ENCODE results near the gene ALAD.
"Not testable (repeated sequence)": the region's sequence is repeated elsewhere in the genome, so short reads cannot be mapped to it uniquely, and the experiment has no call there.

ALAD gene

GRCh38 chr9:113372059-113372458 is 29.0 kb downstream of the ALAD start:
- no peak for DNase-seq

DNA sequence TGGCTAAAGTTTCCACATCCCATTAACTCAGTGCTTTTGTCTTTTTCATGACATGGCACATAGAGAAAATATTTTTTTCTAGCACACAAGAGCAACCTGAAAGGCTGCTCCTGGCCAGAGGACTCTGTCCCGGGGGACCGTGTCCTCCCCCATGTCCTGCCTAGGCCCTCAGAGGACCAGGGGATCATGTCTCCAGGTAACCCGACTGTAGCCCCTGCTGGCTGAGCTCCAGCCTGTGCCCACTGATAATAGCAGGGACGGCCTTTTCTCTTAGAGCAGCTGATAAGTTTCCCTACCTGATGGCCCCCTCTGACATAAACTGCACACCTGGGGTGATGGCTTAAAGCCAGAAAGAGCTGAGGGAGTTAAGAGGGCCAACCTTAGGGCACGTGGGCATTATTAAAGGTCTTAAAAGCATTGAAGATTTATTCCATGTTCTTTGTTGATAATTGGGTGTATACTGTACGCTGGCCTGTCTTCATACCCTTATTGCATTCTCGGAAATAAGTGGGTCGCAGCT is 30.2 kb downstream of the ALAD start:
- no peak for DNase-seq

GRCh38 chr9:113369855-113370140 is 31.3 kb downstream of the ALAD start:
- DNase-seq: no peak

GRCh38 chr9:113368982-113369854 is 31.9 kb downstream of the ALAD start:
- DNase-seq: no peak

DNA sequence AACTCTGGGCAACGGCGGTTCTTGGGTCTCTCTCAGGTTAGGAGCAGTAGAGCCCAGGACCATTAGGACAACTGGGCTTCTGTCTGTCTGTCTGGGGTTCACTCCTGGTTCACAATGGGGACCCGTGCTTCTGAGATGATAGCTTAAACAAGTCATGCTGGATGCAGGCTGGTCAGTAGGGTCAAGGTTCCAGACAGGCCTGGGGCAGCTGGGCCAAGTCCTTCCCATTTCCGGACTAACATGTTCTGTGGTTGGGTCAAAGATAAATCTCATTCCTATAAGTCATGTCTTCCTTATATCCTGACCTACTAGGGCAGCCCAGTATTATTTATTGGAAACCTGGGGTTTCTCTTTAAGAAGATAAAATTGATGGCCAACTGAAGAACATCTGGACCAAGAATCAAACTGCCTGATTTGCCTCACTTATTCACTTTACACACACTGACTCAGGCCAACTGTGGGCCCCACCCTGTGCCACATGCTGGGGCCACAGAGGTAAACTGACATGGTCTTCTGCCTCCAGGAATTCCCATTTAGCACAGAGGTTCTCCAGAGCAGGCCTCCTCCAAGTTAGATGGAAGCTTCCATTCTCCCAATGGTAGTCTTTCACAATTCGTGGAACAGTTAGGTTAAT is 32.6 kb downstream of the ALAD start:
- no peak for DNase-seq

DNA sequence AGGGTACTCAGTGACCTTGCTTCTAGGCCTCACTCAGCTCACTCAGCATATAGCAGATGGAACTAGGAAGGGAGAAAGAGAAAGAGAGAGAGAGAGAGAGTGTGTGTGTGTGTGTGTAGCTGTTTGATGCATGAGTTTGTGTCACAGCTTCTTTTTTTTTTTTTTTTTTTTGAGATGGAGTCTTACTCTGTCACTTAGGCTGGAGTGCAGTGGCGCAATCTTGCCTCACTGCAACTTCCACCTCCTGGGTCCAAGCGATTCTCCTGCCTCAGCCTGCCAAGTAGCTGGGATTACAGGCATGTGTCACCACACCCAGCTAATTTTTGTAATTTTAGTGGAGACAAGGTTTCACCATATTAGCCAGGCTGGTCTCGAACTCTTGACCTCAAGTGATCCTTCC is 35.4 kb downstream of the ALAD start:
- DNase-seq: not testable (repeated sequence)

DNA sequence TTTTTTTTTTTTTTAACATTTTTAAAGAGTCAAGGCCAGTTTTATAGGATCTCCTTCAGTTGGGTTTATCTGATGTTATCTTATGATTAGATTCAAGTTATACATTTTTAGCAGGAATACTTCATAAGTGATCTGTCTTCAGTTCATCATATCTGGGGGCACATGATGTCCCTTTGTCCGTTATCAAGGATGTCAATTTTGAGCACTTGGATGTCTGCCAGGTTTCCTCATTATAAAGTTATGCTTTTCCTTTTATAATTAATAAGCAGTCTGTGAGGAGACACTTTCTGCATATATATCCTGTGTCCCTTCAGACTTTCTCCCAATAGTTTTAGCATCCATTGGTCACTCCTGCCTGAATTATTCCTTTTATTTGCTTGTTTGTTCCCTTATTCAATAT is 36.1 kb downstream of the ALAD start:
- DNase-seq: no peak

GRCh38 chr9:113363336-113363735 is 37.7 kb downstream of the ALAD start:
- no peak for DNase-seq

- DNase-seq: no peak
These were observed 39.6 kb downstream of the ALAD start for GRCh38 chr9:113361304-113362018.

GRCh38 chr9:113360242-113360842 is 40.7 kb downstream of the ALAD start:
- no peak for DNase-seq

DNA sequence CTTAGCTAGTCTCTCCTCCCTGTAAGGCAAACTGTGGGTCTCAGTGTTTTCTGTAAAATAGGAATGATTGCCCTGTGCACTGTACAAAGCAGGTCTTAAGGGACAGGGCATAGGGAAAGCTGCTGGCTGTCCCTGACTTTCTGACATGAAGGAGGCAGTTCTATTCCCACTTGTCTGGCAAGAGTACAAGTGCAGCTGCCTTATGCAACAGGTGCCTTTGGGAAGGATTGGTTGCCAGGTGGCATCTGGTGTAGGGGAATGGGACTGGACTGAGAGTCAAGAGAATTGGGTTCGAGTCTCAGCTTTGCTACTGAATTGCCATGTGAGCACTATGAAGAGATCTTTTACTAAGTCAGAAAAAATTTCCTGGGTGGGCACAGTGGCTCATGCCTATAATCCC is 41.7 kb downstream of the ALAD start:
- no peak for DNase-seq

DNA sequence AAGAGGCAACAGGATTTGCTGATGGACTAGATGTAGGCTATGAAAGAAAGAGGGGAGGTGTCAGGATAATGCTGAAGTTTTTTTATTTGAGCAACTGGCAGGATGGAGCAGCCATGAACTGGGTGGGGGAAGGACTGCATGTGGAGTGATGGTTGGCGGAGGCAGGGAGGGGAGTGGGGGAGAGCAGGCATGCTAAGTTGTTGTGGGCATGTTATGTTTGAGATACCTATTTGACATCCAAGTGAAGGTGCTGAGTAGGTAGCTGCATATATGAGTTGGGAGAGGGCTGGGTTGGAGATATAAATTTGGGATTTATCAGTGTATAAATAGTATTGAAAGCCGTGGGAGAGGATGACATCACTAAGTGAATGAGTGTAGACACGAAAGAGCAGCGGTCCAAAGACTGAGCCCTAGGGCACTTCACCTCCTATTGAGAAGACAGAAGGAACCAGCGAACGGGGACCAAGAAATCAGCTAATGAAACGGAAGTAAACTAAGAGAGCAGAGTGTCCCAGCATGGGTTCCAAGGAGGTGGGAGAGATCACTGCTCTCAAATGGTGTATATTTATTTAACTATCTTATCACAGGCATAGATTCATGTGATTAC is 44.3 kb downstream of the ALAD start:
- DNase-seq: no peak

GRCh38 chr9:113355040-113355596 is 46.0 kb downstream of the ALAD start:
- no peak for DNase-seq

DNA sequence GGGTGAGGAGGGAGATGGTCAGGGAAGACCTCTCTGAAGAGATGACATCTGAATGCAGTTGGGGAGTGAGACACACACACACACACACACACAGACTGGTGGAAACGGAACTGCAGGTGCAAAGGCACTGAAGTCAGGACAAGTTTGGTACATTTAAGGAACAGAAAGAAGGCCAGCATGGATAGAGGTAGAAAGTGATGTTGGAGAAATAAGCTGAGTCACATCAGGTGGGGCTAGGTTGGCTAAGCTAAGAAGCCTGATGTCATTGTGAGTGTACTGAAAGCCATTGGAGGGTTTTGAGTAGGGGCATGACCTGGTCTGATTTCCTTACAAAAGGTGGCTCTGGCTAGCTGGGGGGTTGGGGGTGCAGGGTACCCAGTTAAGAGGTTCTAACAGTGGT is 48.7 kb downstream of the ALAD start:
- DNase-seq: no peak

GRCh38 chr9:113352006-113352405 is 49.1 kb downstream of the ALAD start:
- DNase-seq: no peak

- DNase-seq: no peak
These were observed 50.1 kb downstream of the ALAD start for GRCh38 chr9:113350937-113351336.

DNA sequence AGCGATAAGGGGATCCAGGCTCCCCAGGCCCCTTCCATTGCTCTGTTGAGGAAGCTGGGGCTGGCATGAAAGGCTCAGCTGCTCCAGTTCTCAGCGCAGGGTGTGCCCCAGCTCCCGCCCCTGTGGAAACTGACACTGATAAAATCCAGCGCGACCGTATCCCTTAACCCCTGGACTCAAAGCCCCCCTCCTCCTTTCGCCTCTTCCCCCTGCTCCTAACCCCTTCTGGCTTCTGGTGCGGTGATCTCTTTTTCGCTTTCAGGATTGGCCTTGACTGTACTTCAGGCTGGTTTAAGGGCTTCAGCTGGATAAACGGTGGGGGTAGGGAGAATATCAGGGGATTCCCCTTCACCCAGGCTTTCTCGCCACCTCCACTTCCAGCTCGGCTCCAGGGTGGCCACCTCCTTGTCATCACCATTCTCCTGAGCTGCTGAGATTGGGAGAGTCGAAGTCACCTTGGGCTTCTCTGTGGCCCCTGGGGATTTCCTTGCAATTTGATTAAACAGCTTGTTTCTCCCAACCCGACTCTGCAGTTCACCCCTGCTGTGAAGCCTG is 50.9 kb downstream of the ALAD start:
- no peak for DNase-seq

DNA sequence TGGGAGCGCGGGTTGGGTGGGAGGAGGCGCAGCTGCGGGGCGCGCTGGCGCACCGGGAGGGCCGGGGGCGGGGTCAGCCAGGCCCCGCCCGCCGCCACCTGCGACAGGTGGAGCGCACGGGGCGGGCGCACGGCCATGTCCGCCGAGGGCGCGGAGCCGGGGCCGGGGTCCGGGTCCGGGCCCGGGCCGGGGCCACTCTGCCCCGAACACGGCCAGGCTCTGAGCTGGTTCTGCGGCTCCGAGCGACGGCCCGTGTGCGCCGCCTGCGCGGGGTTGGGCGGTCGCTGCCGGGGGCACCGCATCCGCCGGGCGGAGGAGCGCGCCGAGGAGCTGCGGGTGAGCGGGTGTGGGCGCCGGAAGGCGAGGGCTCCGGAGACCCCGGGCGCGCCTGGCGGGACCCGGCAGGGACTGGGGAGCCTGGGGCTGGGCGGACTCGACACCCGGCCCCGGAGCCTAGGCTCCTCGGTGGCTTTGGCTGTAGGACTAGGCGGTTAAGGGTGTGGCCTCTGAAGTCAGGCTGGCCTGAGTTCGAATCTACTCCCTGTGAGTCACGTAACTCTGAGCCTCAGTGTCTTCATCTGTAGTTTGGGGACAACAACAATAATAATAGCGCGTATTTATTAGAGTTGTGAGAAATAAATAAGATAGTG is 51.5 kb downstream of the ALAD start, which contains the start of gene BSPRY:
Gene BSPRY, plus strand, starts transcription at position 97 of the 650 bp plus-strand sequence. Its CDS starts 39 bp downstream, at position 136.
- no peak for DNase-seq

GRCh38 chr9:113349066-113349444 is 52.0 kb downstream of the ALAD start:
- no peak for DNase-seq

- no peak for DNase-seq
These were observed 52.6 kb downstream of the ALAD start for GRCh38 chr9:113348437-113348836.

DNA sequence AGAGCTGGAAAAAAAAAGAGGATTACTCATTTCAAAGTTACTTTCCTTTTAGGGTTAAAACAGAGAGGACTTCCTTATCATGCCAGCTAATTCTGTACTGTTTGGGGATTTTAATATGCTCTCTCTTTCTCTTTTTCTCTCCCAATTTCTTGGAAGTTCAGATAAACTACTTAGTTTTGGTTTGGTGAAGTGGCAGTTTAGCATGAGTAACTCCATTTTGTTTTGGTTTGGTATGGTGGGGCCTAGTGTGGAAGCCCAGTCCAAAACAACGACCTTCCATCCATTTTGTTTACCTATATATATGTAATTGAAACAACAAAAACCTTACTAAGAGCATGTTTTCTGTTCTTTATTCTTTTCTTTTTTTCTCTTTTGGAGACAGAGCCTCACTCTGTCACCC is 55.4 kb downstream of the ALAD start:
- DNase-seq: no peak

- no peak for DNase-seq
These were observed 55.9 kb downstream of the ALAD start for GRCh38 chr9:113345190-113345589.

Data from stimulated activated CD4-positive, alpha-beta T cell treated with anti-CD3 and anti-CD28 coated beads, Interleukin-12 subunit alpha, Interleukin-12 subunit beta, amount 100 ng/mL, for 4 hours (primary cell).